ENCODE measurements around the gene NPAS2.

The NPAS2 gene

GRCh38 chr2:100921685-100922161 is 101.8 kb downstream of the NPAS2 start:
- DNase-seq: peak; percentile 21

GRCh38 chr2:100923461-100924060 is 103.6 kb downstream of the NPAS2 start:
- no peak for DNase-seq

GRCh38 chr2:100924122-100924519 is 104.2 kb downstream of the NPAS2 start:
- DNase-seq: no peak

- DNase-seq: no peak
Measured at GRCh38 chr2:100924520-100925451, 104.8 kb downstream of the NPAS2 start.

GRCh38 chr2:100928235-100928634 is 108.3 kb downstream of the NPAS2 start:
- DNase-seq: no peak

GRCh38 chr2:100929147-100929546 is 109.2 kb downstream of the NPAS2 start:
- DNase-seq: no peak

- DNase-seq: no peak
Measured at GRCh38 chr2:100934504-100935371, 114.8 kb downstream of the NPAS2 start.

GRCh38 chr2:100935372-100935752 is 115.4 kb downstream of the NPAS2 start:
- DNase-seq: no peak

GRCh38 chr2:100936070-100936741 is 116.3 kb downstream of the NPAS2 start:
- DNase-seq: no peak

- DNase-seq: no peak
Measured at GRCh38 chr2:100936972-100937542, 117.1 kb downstream of the NPAS2 start.

- no peak for DNase-seq
Measured at GRCh38 chr2:100938031-100939026, 118.4 kb downstream of the NPAS2 start.

- no peak for DNase-seq
Measured at GRCh38 chr2:100939445-100939844, 119.5 kb downstream of the NPAS2 start.

- DNase-seq: no peak
Measured at GRCh38 chr2:100940240-100940639, 120.3 kb downstream of the NPAS2 start.

- DNase-seq: no peak
Measured at GRCh38 chr2:100940766-100941645, 121.1 kb downstream of the NPAS2 start.

GRCh38 chr2:100941646-100942240 is 121.8 kb downstream of the NPAS2 start:
- DNase-seq: no peak

- DNase-seq: no peak
Measured at GRCh38 chr2:100944617-100945432, 124.9 kb downstream of the NPAS2 start.

GRCh38 chr2:100945433-100945740 is 125.4 kb downstream of the NPAS2 start:
- no peak for DNase-seq

- DNase-seq: no peak
Measured at GRCh38 chr2:100945930-100946607, 126.1 kb downstream of the NPAS2 start.

Data from NCI-H526 treated with DMSO at 0.1 percent for 48 hours (cell line).